ENCODE data around the gene KDM5B.
"Not testable (repeated sequence)": the region's sequence is repeated elsewhere in the genome, so short reads cannot be mapped to it uniquely, and the experiment has no call there.

Gene KDM5B

GRCh38 chr1:202756391-202756790 lies 51.8 kb downstream of the KDM5B start:
- no peak for TF ChIP-seq JUND (IDR thresholded peaks at IDR 0.05; ENCODE audit: low read depth)
- in situ Hi-C loops (cut with HindIII; ENCODE audit: low pct_unique_long_range_greater_than_20kb, low sequenced_read_pairs) = no loop called here

GRCh38 chr1:202754293-202754692 lies 53.9 kb downstream of the KDM5B start:
- DNase-seq (ENCODE audit: low read depth in 1 of 2, low spot score in 1 of 2) = no peak
- in situ Hi-C loops (cut with HindIII; ENCODE audit: low pct_unique_long_range_greater_than_20kb, low sequenced_read_pairs) = no loop called here
- TF ChIP-seq JUND (IDR thresholded peaks at IDR 0.05; ENCODE audit: low read depth) = no peak

More at GRCh38 chr1:202756391-202756790, 51.8 kb downstream of the KDM5B start:
- DNase-seq (ENCODE audit: low read depth in 1 of 2, low spot score in 1 of 2) = no peak

- no peak for TF ChIP-seq JUND (IDR thresholded peaks at IDR 0.05; ENCODE audit: low read depth)
- in situ Hi-C loops (cut with HindIII; ENCODE audit: low pct_unique_long_range_greater_than_20kb, low sequenced_read_pairs) = no loop called here
- DNase-seq (ENCODE audit: low read depth in 1 of 2, low spot score in 1 of 2) = no peak
Measured at GRCh38 chr1:202752774-202753173, 55.4 kb downstream of the KDM5B start.

GRCh38 chr1:202750761-202751160 lies 57.5 kb downstream of the KDM5B start:
- no peak for DNase-seq (ENCODE audit: low read depth in 1 of 2, low spot score in 1 of 2)
- in situ Hi-C loops (cut with HindIII; ENCODE audit: low pct_unique_long_range_greater_than_20kb, low sequenced_read_pairs) = no loop called here
- no peak for TF ChIP-seq JUND (IDR thresholded peaks at IDR 0.05; ENCODE audit: low read depth)

GRCh38 chr1:202750024-202750423 lies 58.2 kb downstream of the KDM5B start:
- TF ChIP-seq JUND (IDR thresholded peaks at IDR 0.05; ENCODE audit: low read depth) = no peak
- in situ Hi-C loops (cut with HindIII; ENCODE audit: low pct_unique_long_range_greater_than_20kb, low sequenced_read_pairs) = no loop called here
- peak in 1 of 2 experiments; percentile 15 for DNase-seq (ENCODE audit: low read depth in 1 of 2, low spot score in 1 of 2)

- in situ Hi-C loops (cut with HindIII; ENCODE audit: low pct_unique_long_range_greater_than_20kb, low sequenced_read_pairs) = no loop called here
- no peak for TF ChIP-seq JUND (IDR thresholded peaks at IDR 0.05; ENCODE audit: low read depth)
- no peak for DNase-seq (ENCODE audit: low read depth in 1 of 2, low spot score in 1 of 2)
Measured at GRCh38 chr1:202745323-202745888, 62.8 kb downstream of the KDM5B start.

GRCh38 chr1:202744770-202745169 lies 63.5 kb downstream of the KDM5B start:
- in situ Hi-C loops (cut with HindIII; ENCODE audit: low pct_unique_long_range_greater_than_20kb, low sequenced_read_pairs); DNase-seq (ENCODE audit: low read depth in 1 of 2, low spot score in 1 of 2): not testable (repeated sequence)

- no peak for TF ChIP-seq JUND (IDR thresholded peaks at IDR 0.05; ENCODE audit: low read depth)
- no peak for DNase-seq (ENCODE audit: low read depth in 1 of 2, low spot score in 1 of 2)
- in situ Hi-C loops (cut with HindIII; ENCODE audit: low pct_unique_long_range_greater_than_20kb, low sequenced_read_pairs) = no loop called here
Measured at GRCh38 chr1:202742496-202742895, 65.7 kb downstream of the KDM5B start.

- TF ChIP-seq JUND (IDR thresholded peaks at IDR 0.05; ENCODE audit: low read depth) = no peak
- no peak for DNase-seq (ENCODE audit: low read depth in 1 of 2, low spot score in 1 of 2)
- in situ Hi-C loops (cut with HindIII; ENCODE audit: low pct_unique_long_range_greater_than_20kb, low sequenced_read_pairs) = no loop called here
Measured at GRCh38 chr1:202733251-202733650, 75.0 kb downstream of the KDM5B start.

- DNase-seq (ENCODE audit: low read depth in 1 of 2, low spot score in 1 of 2) = no peak
- TF ChIP-seq JUND (IDR thresholded peaks at IDR 0.05; ENCODE audit: low read depth) = no peak
- in situ Hi-C loops (cut with HindIII; ENCODE audit: low pct_unique_long_range_greater_than_20kb, low sequenced_read_pairs) = no loop called here
Measured at GRCh38 chr1:202728951-202729350, 79.3 kb downstream of the KDM5B start.

GRCh38 chr1:202725526-202725925 lies 82.7 kb downstream of the KDM5B start:
- DNase-seq (ENCODE audit: low read depth in 1 of 2, low spot score in 1 of 2) = no peak
- in situ Hi-C loops (cut with HindIII; ENCODE audit: low pct_unique_long_range_greater_than_20kb, low sequenced_read_pairs) = no loop called here
- TF ChIP-seq JUND (IDR thresholded peaks at IDR 0.05; ENCODE audit: low read depth) = no peak

- in situ Hi-C loops (cut with HindIII; ENCODE audit: low pct_unique_long_range_greater_than_20kb, low sequenced_read_pairs) = no loop called here
- TF ChIP-seq JUND (IDR thresholded peaks at IDR 0.05; ENCODE audit: low read depth) = no peak
- DNase-seq (ENCODE audit: low read depth in 1 of 2, low spot score in 1 of 2) = no peak
Measured at GRCh38 chr1:202723708-202724107, 84.5 kb downstream of the KDM5B start.

- DNase-seq (ENCODE audit: low read depth in 1 of 2, low spot score in 1 of 2); in situ Hi-C loops (cut with HindIII; ENCODE audit: low pct_unique_long_range_greater_than_20kb, low sequenced_read_pairs): not testable (repeated sequence)
Measured at GRCh38 chr1:202723046-202723445, 85.2 kb downstream of the KDM5B start.

- in situ Hi-C loops (cut with HindIII; ENCODE audit: low pct_unique_long_range_greater_than_20kb, low sequenced_read_pairs) = no loop called here
- TF ChIP-seq JUND (IDR thresholded peaks at IDR 0.05; ENCODE audit: low read depth) = no peak
- DNase-seq (ENCODE audit: low read depth in 1 of 2, low spot score in 1 of 2) = no peak
Measured at GRCh38 chr1:202716654-202717053, 91.6 kb downstream of the KDM5B start.

GRCh38 chr1:202714202-202714601 lies 94.0 kb downstream of the KDM5B start:
- in situ Hi-C loops (cut with HindIII; ENCODE audit: low pct_unique_long_range_greater_than_20kb, low sequenced_read_pairs); DNase-seq (ENCODE audit: low read depth in 1 of 2, low spot score in 1 of 2): not testable (repeated sequence)
